Measurements from ENCODE around the gene SP1.

- TF ChIP-seq, protein P1, sequence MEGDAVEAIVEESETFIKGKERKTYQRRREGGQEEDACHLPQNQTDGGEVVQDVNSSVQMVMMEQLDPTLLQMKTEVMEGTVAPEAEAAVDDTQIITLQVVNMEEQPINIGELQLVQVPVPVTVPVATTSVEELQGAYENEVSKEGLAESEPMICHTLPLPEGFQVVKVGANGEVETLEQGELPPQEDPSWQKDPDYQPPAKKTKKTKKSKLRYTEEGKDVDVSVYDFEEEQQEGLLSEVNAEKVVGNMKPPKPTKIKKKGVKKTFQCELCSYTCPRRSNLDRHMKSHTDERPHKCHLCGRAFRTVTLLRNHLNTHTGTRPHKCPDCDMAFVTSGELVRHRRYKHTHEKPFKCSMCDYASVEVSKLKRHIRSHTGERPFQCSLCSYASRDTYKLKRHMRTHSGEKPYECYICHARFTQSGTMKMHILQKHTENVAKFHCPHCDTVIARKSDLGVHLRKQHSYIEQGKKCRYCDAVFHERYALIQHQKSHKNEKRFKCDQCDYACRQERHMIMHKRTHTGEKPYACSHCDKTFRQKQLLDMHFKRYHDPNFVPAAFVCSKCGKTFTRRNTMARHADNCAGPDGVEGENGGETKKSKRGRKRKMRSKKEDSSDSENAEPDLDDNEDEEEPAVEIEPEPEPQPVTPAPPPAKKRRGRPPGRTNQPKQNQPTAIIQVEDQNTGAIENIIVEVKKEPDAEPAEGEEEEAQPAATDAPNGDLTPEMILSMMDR (IDR thresholded peaks at IDR 0.05; ENCODE audit: borderline replicate concordance, extremely low read depth, low read length, poor library complexity, severe bottlenecking) = no peak
- TF ChIP-seq EZH2 (IDR thresholded peaks at IDR 0.05; ENCODE audit: borderline replicate concordance, low read depth, low read length, severe bottlenecking) = no peak
These were observed 14.6 kb upstream of the SP1 start for GRCh38 chr12:53365245-53365904.

All from DND-41 (cell line).